ENCODE results near the gene CLDND2. TPM values are rescaled to one million over a fixed set of nuclear protein-coding genes. Genes with fewer than 3 reads are reported as not detected.

Gene CLDND2
- total and polyA plus RNA-seq, 10 of the 15 experiments (the other 5 are each of a cell fraction or from before 2014, with no cell fraction given), result 0.24 to 7.1 (median 1.8) TPM; not detected in 1

GRCh38 chr19:51338563-51339312 is 30.1 kb downstream of the CLDND2 start (continued):
- TF ChIP-seq EGR1 (IDR thresholded peaks at IDR 0.05; ENCODE audit: borderline replicate concordance in 1 of 2, low read depth in 2 of 2, low read length in 2 of 2) (peak in 1 of 2 experiments; percentile 51; a peak in 1 of 3 replicates), NR2F1 (conservative IDR thresholded peaks at IDR 0.05) (no peak; the same call in 1 of the 2 replicates), PAX5 (IDR thresholded peaks at IDR 0.05; ENCODE audit: borderline replicate concordance, low read depth, low read length) (0 out of 2 replicates have a peak, but pooled peaks have one; percentile 12), SP1 (IDR thresholded peaks at IDR 0.05; ENCODE audit: low read depth, low read length) (peak; percentile 46), YY1 (IDR thresholded peaks at IDR 0.05; ENCODE audit: low read depth, low read length) (peak; percentile 79; the same call in 1 of the 2 replicates)

GRCh38 chr19:51337861-51338562 is 30.8 kb downstream of the CLDND2 start:
- POLR2A ChIA-PET, result interaction anchor here (0.6 to 1.1 kb wide), 2 partner anchors 30 to 320 kb away, joined by 3 to 4 read pairs; no protein-coding TSS in a partner anchor
- H3K4me3 ChIP-seq, result no peak overlapping the region
- FAIRE-seq, result no peak
- SMC1A ChIA-PET (ENCODE audit: uncharacterized antibody, unreplicated experiment), result interaction anchor here (0.7 to 1.9 kb wide), 5 partner anchors 11 to 104 kb away, joined by 3 to 5 read pairs (median 5); partner anchors contain the start of gene SIGLEC10
- H3K27me3 ChIP-seq (replicated peaks in 1 of 2; ENCODE audit: control insufficient read depth in 2 of 2, insufficient read depth in 2 of 2, low read length in 1 of 2), result no peaks in the 10 kb centered on the region
- 0 out of 2 replicates have a peak overlapping the region, but pooled peaks have one; percentile 100 for H3K4me2 ChIP-seq (ENCODE audit: control insufficient read depth, insufficient read depth)
- H4K20me1 ChIP-seq (ENCODE audit: control insufficient read depth, insufficient read depth), result no peaks in the 10 kb centered on the region
- intact Hi-C loops (cut with micrococcal nuclease; ENCODE audit: unreplicated experiment) (loop anchor here (1.0 to 10.0 kb wide), 4 partner anchors 29 to 317 kb away; partner anchors contain the start of gene ETFB), in situ Hi-C loops (cut with MboI) (loop anchor here (5.0 kb wide), 2 partner anchors 99 to 324 kb away; no protein-coding TSS in a partner anchor)
- H3K27ac ChIP-seq (ENCODE audit: control insufficient read depth, insufficient read depth), result no peak overlapping the region
- H3K9ac ChIP-seq (ENCODE audit: control insufficient read depth, insufficient read depth, low read length), result no peak overlapping the region; the same call in 1 of the 2 replicates
- CTCF ChIA-PET, result interaction anchor here (0.6 to 5.1 kb wide), 17 partner anchors 9 to 323 kb away, joined by 3 to 47 read pairs (median 5); partner anchors contain the start of gene SIGLEC10
- no peak for DNase-seq (ENCODE audit: low read depth, low spot score)
- TF ChIP-seq SIN3A (IDR thresholded peaks at IDR 0.05; ENCODE audit: low read depth, low read length), result no peak
- peak; percentile 75 for TF ChIP-seq ZNF24 (IDR thresholded peaks at IDR 0.05)
- no peak for TF ChIP-seq CEBPB (IDR thresholded peaks at IDR 0.05; ENCODE audit: borderline replicate concordance in 1 of 2, low read depth in 2 of 2, low read length in 2 of 2)
- no peak for TF ChIP-seq IRF5 (IDR thresholded peaks at IDR 0.05; ENCODE audit: borderline replicate concordance)
- no TSS peak for BruUV-seq (replicated peaks)
- 68% methylated on average over 19 of the region's 19 CpGs for WGBS (ENCODE audit: insufficient coverage, insufficient replicate concordance, low lambda C conversion rate, missing lambda C conversion rate)
- ATAC-seq, result no peak
- no peak overlapping the region for H2AFZ ChIP-seq (ENCODE audit: control insufficient read depth, low read depth, low read length)
- H3K36me3 ChIP-seq (ENCODE audit: control insufficient read depth in 2 of 2, insufficient read depth in 2 of 2, low read length in 1 of 2), result no peaks in the 10 kb centered on the region
- RAD21 ChIA-PET (ENCODE audit: unreplicated experiment), result interaction anchor here (0.7 to 3.2 kb wide), 4 partner anchors 34 to 74 kb away, joined by 3 to 32 read pairs (median 6); no protein-coding TSS in a partner anchor
- no peaks in the 10 kb centered on the region for H3K79me2 ChIP-seq (ENCODE audit: control insufficient read depth, insufficient read depth, low read length)
- no peaks in the 10 kb centered on the region; the same call in 2 of the 3 replicates for H3K9me3 ChIP-seq (replicated peaks; ENCODE audit: control insufficient read depth, insufficient read depth, low read length)
- H3K4me1 ChIP-seq (ENCODE audit: control insufficient read depth, insufficient read depth, low read length), result peaks cover 4% of the 10 kb centered on the region
